DMS153 treated with DMSO at 0.1 percent for 48 hours (cell line): ENCODE measurements around the gene FAM13A.
"Not testable (repeated sequence)": the region's sequence is repeated elsewhere in the genome, so short reads cannot be mapped to it uniquely, and the experiment has no call there.

Experiments used
- DNase-seq: peaks from one replicate; lab custom pipeline; 2025; ENCODE audit not compliant: unreplicated experiment; lab: John Stamatoyannopoulos, UW

FAM13A gene

GRCh38 chr4:89000844-89001360 lies 56.1 kb downstream of the FAM13A start:
- DNase-seq = peak; percentile 99

- DNase-seq = no peak
These were observed 56.6 kb downstream of the FAM13A start for GRCh38 chr4:89000382-89000781.

GRCh38 chr4:88999392-88999930 lies 57.5 kb downstream of the FAM13A start:
- DNase-seq = peak; percentile 23

GRCh38 chr4:88998891-88999290 lies 58.1 kb downstream of the FAM13A start:
- no peak for DNase-seq

- no peak for DNase-seq
These were observed 59.0 kb downstream of the FAM13A start for GRCh38 chr4:88998001-88998400.

GRCh38 chr4:88995874-88996273 lies 61.1 kb downstream of the FAM13A start:
- DNase-seq = no peak

GRCh38 chr4:88995257-88995656 lies 61.7 kb downstream of the FAM13A start:
- not testable (repeated sequence) for DNase-seq

- DNase-seq = no peak
These were observed 63.7 kb downstream of the FAM13A start for GRCh38 chr4:88993246-88993645.

GRCh38 chr4:88991746-88992145 lies 65.2 kb downstream of the FAM13A start:
- no peak for DNase-seq

- DNase-seq = no peak
These were observed 67.0 kb downstream of the FAM13A start for GRCh38 chr4:88989990-88990389.

GRCh38 chr4:88985088-88985773 lies 71.8 kb downstream of the FAM13A start:
- no peak for DNase-seq

GRCh38 chr4:88982757-88983156 lies 74.2 kb downstream of the FAM13A start:
- DNase-seq = no peak

GRCh38 chr4:88981993-88982392 lies 75.0 kb downstream of the FAM13A start:
- no peak for DNase-seq

GRCh38 chr4:88981556-88981955 lies 75.4 kb downstream of the FAM13A start:
- no peak for DNase-seq

GRCh38 chr4:88979276-88979675 lies 77.7 kb downstream of the FAM13A start:
- DNase-seq = no peak

- no peak for DNase-seq
These were observed 80.3 kb downstream of the FAM13A start for GRCh38 chr4:88976775-88977035.

GRCh38 chr4:88975958-88976774 lies 80.8 kb downstream of the FAM13A start:
- no peak for DNase-seq

- DNase-seq = no peak
These were observed 85.4 kb downstream of the FAM13A start for GRCh38 chr4:88971536-88971935.

- DNase-seq = no peak
These were observed 87.2 kb downstream of the FAM13A start for GRCh38 chr4:88969746-88970145.

- DNase-seq = no peak
These were observed 87.7 kb downstream of the FAM13A start for GRCh38 chr4:88969271-88969670.

GRCh38 chr4:88967883-88968331 lies 89.1 kb downstream of the FAM13A start:
- peak; percentile 29 for DNase-seq

GRCh38 chr4:88965053-88965452 lies 91.9 kb downstream of the FAM13A start:
- DNase-seq = peak; percentile 17
